Camera-type eye (tissue), 1 donor: ENCODE data around the gene ZNF786. TPM values are rescaled to one million over a fixed set of nuclear protein-coding genes. Genes with fewer than 3 reads are reported as not detected.

Source experiments
- total RNA-seq: library from RNA; depleted of rRNA; stranded (reverse); fragments of >200 nt; gene quantifications from one replicate; pipeline ENCODE4 v1.2.3, GENCODE V29; 2014

ZNF786 gene, protein sequence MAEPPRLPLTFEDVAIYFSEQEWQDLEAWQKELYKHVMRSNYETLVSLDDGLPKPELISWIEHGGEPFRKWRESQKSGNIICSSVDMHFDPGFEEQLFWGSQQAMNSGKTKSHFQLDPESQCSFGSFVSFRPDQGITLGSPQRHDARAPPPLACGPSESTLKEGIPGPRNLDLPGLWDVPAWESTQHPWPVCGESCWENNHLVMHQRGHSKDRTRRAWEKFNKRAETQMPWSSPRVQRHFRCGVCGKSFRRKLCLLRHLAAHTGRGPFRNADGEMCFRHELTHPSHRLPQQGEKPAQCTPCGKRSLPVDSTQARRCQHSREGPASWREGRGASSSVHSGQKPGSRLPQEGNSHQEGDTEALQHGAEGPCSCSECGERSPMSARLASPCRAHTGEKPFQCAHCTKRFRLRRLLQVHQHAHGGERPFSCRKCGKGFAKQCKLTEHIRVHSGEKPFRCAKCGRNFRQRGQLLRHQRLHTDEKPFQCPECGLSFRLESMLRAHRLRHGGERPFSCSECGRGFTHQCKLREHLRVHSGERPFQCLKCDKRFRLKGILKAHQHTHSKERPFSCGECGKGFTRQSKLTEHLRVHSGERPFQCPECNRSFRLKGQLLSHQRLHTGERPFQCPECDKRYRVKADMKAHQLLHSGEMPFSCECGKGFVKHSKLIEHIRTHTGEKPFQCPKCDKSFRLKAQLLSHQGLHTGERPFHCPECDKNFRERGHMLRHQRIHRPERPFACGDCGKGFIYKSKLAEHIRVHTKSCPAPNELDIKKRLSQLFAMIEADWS
- 15.8 TPM for total RNA-seq

DNA sequence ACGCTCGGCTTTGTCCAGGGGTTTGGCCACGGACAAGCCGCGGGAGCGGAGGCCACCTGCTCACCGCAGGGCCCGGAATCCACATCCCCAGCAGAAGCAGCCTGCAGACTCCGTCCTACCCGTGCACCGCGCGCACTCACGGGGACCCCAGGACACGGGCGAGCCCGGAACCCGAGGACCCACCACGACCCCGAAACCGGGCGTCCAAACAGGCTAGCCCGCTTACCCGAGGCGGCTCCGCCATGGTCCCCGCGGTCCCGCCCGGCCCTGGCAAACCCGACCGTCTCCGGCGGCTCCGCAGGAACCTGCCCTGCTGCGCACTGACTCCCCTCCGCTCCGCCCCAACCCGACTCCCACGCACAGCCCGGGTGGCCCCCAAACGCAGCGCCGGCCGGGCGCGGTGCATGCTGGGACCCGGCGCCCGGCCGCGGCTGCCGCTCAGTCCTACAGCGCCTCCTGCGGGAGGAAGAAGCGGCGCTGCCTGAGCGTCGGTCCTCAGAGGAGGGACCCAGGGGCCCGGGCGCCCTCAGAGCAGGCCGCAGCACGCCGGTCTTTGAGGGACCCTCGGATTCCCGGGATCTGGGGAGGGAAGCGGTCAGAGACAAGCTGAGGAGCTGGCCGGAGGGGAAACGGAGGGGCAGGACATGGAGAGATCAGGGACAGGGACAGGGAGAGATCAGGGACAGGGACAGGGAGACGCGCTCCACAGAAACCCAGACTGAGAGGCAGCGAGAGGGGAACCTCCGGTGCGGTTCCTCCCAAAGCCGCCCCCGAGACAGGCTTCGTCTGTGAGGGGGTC lies at the start of gene ZNF786:
ZNF786 (minus strand) TSS at position 322 of the 799 bp plus-strand sequence; CDS start at position 244, 78 bp downstream.

DNA sequence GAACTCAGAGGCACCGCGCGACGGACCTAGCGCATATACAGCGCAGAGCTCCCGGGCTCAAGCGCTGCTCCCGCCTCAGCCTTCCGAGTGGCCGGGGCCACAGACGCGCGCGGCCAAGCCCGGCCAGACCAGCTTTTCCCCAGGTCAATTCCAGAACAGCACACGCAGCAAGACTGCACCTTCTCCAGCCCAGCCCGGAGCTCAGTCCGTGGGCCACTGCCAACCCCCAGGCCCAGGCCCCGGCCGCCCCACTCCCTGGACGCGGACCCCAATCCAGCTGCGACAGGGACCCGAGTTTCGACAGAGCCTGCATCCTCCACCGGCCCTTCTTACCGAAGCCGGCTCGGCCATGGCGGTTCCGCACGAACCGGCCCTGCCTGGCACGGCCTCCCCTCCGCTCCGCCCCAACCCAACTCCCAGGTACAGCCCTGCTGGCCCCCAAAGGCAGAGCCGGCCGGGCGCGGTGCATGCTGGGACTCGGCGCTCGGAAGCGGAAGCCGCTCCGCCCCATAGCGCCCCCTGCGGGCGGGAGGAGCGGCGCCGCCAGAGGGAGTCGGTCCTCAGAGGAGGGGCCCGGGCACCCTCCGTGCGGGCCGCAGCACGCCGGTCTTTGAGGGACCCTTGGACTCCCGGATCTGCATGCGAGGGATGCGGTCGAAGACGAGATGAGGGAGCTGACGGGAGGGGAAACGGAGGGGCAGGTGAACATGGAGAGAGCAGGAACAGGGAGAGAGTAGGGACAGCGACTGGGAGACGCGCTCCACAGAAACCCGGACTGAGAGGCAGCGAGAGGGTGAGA lies 35.5 kb upstream of the ZNF786 start, which contains the start of gene ZNF425:
ZNF425 (minus strand) TSS at position 462 of the 799 bp plus-strand sequence; CDS start at position 351, 111 bp downstream.

DNA sequence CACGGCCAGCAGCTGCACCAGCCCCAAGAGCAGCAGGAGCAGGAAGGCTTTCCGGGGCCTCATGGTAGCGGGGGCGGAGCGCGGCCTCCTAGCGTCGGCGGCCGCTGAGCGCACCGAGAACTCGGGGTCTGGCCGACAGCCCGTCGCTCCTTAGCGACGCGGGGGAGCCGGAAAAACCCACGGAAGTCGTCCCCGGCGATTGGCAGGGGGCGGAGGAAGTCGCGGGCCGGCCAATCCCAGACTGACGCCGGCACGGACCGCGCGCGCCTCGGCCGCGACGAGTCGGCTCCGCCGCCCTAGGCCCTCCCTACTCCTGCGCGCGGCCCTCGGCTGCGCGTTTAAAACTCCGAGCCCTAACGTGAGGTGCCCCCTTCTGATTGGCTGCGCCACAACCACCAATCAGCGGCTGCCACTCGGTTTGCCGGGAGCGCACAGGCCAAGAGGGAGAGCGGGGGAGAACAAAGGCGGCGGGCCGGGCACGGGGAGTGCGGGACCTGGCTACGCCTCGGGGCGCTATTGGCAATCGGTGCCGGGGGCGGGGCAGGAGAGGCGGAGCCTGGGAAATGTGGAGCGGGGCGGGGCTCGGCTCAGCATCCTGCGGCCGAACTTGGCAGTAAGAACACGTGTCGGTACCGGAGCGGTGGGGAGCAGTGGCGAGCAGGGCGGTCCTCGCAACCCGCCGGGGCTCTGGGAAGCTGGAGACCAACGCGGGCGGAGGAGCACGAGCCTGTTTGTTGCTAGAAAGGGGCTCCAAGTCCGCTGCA lies 62.0 kb downstream of the ZNF786 start, which contains the start of gene PDIA4:
PDIA4 (minus strand) TSS at position 160 of the 764 bp plus-strand sequence; CDS start at position 63, 97 bp downstream.

Other genes starting within 250 kb of the ZNF786 start
- gene EZH2, start 206.4 kb downstream of the ZNF786 start, total RNA-seq = 43.0 TPM
- 104 TPM for gene PDIA4, start 62.2 kb downstream of the ZNF786 start, total RNA-seq
- 6.7 TPM for gene ZNF425, start 35.6 kb upstream of the ZNF786 start, total RNA-seq
- 30.3 TPM for gene ZNF398, start 56.7 kb upstream of the ZNF786 start, total RNA-seq
- gene ZNF282, start 104.8 kb upstream of the ZNF786 start, total RNA-seq = 35.6 TPM
- gene ZNF212, start 148.9 kb upstream of the ZNF786 start, total RNA-seq = 18.9 TPM
- gene ZNF783, start 171.5 kb upstream of the ZNF786 start, total RNA-seq = 18.6 TPM